GM19328 (cell line): Measurements from ENCODE around the gene AFAP1L2.
"Not testable (repeated sequence)": the region's sequence is repeated elsewhere in the genome, so short reads cannot be mapped to it uniquely, and the experiment has no call there.

Source experiments
- ATAC-seq: cut with Tn5 transposase; IDR thresholded peaks from one replicate; pipeline ENCODE4 v1.9.1; 2021; ENCODE audit warnings: mild to moderate bottlenecking, moderate library complexity; ENCODE audit not compliant: unreplicated experiment

AFAP1L2 gene

DNA sequence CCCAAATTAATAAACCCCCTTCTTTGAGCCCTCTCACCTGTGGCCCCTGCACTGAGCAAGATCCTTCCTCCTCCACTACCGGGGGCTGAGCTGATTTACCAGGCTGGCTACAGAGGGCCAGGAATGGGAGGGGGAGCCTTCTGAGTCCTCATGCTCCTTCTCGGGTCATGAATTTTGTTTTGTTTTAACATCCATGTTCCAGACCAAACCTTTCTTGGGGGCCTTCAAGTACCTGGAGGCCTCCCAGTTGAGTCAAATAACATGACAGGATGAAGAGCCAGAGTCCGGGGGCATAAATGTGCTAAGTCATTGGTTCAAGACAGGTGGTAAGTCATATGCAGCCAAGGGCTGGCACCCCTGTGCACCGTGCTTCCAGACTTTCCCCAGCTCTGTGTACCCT lies 39.6 kb downstream of the AFAP1L2 start:
- ATAC-seq: no peak

DNA sequence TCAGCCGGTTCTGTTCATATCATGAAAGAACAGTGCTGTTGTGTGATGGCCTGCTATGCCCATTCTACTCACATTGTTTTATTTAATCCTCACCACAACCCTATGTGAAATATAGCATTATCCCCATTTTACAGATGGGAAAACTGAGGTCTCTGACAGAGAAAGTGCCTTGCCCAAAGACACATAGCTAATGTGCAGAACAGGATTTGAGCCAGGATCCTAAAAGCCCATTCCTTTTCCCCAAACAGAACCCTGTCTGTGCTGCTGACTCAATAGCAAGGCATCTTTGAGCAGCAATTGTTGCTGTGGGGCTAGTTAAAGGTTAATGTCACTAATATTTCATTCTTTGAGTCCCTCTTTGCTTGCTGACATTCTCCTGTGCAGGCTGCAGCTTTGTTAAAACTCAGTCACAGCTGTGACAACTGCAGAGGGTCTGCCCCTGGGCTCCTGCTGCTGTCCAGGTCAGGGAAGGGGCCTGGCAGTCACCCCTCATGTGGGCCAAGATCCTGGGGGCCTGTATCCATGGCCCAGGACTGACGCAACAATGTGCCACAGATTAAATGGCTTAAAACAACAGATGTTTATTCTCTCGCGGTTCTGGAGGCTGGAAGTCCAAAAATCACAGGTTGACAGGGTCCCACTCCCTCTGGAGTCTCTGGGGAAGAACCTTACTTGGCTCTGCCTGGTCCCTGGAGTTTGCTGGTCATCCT lies 40.4 kb downstream of the AFAP1L2 start:
- ATAC-seq: no peak

DNA sequence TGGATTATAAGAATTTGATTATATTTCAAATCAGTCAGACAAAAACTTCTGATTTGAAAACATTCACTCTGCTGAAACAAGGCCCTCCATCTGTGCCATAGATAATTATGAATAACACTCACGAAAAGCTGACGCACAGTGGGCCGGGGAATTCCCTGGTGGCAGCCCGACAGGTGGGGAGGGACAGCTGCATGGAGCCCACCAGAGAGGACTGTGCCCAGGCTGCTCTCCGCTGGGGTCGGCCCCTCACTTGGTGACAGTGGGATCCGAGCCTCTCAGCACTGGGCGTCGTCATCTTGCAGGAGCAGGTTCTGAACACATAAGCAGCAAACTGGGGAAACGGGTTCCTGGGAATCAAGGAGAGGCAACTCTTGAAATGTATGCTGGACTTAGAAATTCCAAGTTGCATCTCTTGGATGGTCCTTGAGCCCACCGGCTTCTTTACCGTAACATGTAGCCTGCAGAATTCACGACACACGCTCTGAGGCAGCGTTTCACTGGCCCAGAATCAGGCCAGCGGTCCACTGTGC lies 41.4 kb downstream of the AFAP1L2 start:
- no peak for ATAC-seq

GRCh38 chr10:114359953-114360345 lies 44.4 kb downstream of the AFAP1L2 start:
- no peak for ATAC-seq

DNA sequence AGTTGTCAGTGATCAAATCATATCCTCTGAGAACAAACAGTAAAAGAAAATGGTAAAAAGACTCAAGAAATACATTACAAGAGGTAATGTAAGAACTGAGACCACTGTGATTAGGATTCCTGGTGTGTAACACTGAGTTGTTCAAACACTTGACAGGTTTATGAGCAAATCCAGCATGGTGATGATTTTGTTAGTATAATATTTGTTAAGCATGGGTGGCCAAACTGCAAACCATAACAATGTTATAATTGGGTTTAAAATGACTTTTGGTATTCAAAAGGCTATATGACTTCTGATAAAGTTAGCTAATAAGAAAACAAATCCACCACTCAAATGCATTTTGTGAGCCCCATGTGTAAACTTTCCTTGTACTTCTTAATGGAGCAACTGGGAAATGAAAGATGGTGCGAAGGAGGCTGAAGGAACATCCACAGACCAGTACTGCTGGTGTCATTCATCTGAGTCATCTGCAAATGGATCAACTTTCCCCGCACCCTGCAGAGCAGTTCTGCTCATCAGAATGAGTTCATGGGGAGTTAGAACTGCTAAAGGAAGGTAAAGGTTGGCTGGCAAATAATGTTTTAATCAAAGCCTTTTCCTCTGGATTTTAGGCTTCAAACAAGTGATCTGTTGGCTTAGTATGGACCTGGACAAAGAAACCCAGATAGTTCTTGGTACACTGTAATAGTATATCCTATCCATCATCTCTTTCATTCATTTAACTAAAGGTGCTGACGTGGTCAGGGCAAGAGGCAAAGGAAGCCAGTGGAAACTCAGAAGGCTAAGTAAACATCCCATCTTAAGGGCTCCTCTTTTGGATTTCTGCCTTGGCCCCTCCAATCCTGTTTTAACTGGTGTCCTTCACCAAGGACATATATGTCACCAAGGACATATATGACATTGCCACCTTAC lies 45.0 kb downstream of the AFAP1L2 start:
- no peak for ATAC-seq

- no peak for ATAC-seq
Measured at GRCh38 chr10:114357515-114357996, 46.7 kb downstream of the AFAP1L2 start.

DNA sequence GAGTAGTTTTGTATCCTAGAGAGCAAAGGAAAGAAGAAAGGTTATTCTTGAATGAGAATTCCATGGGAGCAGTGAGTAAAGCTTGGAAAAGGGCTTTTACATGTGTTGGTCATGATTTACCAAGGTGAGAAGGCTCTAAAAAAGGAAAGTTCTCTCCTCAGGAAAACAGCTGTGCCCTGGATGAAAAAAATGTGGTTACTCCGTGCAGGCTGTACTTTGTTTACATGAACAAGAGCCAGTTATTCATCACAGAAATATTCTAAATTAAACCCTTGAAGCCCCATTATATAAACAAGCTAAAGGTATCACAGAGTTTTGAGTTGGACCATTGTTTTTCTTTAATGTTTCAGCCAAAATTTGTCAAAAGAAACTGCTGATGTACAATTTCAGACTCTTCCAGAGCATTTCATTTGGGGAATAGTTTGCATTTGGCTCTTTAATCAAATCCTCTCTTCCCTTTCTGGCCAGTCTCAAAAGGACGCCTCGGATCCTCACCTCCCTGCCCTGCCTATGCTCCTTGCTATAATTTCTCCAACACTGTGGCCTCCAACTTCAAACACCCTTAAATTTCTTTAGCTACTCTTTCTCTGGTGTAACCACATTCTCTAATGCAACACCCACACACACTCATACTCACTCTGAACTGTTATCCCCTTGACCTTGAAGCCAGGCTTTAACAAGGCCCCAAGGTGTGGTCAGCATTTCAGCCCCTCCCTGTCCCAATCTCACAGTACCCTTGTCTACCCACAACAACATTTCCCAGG lies 47.4 kb downstream of the AFAP1L2 start:
- no peak for ATAC-seq

DNA sequence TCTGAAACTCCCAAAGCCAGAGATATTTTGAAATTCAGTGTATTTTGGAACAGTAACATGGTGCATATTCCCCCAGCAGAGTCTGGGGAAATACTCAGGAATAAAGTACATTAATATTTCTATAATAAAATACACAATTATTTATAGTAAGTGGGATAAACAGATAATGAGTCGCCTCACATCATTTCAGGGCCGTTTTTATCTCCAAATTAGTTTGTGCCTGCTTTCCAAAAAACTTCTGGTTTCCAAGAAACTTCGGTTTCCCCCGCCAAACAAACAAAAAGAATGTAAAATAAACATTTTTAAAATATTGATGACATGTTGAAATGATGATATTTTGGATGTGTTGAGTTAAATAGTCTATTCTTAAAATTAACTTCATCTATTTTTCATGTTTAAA lies 48.2 kb downstream of the AFAP1L2 start:
- no peak for ATAC-seq

DNA sequence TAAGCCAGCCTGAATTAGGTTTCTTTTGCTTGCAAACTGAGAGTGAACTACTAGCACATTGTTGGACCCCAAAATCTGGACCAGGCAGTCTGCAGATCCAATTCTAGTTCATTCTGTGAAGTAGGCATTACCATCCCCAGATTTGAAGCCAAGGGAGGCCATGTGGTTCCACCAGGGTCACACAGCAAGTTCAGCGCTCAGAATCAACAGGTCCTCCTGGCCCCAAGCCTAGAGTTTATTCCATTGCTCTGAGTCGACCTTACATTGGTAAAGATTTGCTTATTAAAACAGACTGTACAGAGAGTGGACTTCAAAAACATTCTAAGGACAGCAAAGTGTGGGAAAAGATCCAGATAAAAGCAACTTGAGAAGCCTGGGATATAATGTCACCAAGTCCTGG lies 50.9 kb downstream of the AFAP1L2 start:
- ATAC-seq: no peak

GRCh38 chr10:114352653-114353298 lies 51.5 kb downstream of the AFAP1L2 start:
- no peak for ATAC-seq

DNA sequence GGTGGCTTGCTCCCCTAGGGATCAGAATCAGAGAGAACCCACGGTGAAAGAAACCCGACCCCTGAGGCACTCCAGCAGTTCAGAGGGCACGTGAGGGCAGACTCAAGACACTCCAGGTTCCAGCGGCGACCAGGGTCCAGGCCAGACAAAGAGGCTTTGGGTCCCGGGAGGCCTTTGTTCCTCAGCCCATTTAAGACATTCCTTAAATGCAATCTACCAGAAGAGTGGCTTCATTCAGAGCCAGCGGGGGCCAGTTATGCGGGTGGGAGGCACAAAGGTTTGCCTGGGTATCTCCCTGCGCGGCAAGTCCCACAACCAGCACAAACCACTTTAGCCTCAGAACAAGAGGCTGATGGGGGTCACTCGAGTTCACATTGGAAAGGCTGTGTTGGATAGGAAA lies 53.6 kb downstream of the AFAP1L2 start:
- no peak for ATAC-seq

GRCh38 chr10:114349522-114350215 lies 54.6 kb downstream of the AFAP1L2 start:
- ATAC-seq: no peak

DNA sequence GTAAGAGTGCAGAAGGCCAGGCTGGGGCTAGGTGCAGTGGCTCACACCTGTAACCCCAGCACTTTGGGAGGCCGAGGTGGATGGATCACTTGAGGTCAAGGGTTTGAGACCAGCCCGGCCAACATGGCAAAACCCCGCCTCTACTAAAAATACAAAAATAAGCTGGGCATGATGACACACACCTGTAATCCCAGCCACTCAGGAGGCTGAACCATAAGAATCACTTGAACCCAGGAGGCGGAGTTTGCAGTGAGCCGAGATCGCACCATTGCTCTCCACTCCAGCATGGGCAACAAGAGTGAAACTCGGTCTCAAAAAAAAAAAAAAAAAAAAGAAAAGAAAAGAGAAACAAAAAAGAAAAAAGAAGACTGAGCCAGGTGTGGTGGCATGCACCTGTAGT lies 55.2 kb downstream of the AFAP1L2 start:
- not testable (repeated sequence) for ATAC-seq

DNA sequence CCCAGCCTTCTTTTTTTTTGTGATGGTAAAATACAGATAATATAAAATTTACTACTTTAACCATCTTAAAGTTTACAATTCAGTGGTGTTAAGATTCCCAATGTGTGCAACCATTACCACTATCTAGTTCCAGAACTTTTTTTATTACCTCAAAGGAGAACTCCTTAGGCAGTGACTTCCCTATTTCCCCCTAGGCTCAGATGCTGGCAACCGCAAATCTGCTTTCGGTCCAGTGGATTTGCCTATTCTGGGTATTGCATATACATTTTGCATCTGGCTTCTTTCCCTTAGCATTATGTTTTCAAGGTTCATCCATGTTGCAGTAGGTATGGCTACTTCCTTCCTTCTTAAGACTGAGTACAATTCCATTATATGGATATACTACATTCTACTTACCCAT lies 56.5 kb downstream of the AFAP1L2 start:
- ATAC-seq: no peak

DNA sequence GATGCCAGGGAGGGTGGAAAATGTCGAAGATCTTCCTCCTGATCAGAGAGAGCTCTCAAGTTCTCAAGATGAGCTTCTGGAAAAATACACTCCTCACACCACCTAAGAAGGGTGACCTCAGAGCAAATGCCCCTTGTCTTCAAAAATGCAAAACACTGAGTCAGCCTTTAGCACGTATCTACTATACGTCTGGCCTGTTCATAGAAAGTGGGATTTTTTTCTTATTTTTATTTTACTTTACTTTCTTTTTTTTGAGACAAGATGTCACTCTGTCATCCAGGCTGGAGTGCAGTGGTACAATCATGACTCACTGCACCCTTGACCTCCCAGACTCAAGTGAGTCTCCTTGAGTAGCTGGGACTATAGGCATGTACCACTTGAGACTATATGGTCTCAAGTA lies 57.1 kb downstream of the AFAP1L2 start:
- no peak for ATAC-seq

GRCh38 chr10:114346176-114347031 lies 57.9 kb downstream of the AFAP1L2 start:
- ATAC-seq: no peak

DNA sequence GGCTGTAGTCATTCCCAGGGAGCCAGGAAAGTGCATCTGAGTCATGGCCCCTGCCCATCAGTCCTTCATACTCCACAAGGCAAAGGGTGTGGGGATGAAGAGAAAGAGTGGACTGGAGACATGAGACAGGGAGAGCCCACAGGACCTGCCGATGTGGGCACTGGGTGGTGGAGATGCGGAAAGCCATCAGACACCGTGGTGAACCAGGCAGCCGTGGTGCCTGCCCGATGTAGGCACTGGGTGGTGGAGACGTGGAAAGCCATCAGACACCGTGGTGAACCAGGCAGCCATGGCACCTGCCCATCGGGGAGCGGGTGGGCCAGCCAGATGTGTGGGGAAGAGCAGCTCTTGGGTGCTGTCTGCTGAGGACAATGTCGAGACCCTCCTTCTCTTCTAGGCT lies 58.6 kb downstream of the AFAP1L2 start:
- no peak for ATAC-seq

- no peak for ATAC-seq
Measured at GRCh38 chr10:114343623-114344505, 60.4 kb downstream of the AFAP1L2 start.
